Astrocyte of the cerebellum (primary cell): Measurements from ENCODE around the gene FBXL20.
A peak's percentile ranks its signal among the peaks of the same experiment; 100 is the strongest.

Experiments used
- DNase-seq: peaks from one replicate; pipeline ENCODE4 v3.0.0-alpha.2; 2011; ENCODE audit warnings: low read depth
- H3K4me3 ChIP-seq: 2 replicates; pipeline ENCODE4 v1.5.1; 2011; ENCODE audit warnings: mild to moderate bottlenecking, low read depth, low read length, moderate library complexity
- in situ Hi-C: cut with HindIII; loops from 2 replicates; pipeline ENCODE4 v1.10.0; 2017; ENCODE audit warnings: low sequenced_read_pairs
- TF ChIP-seq, protein P1 (sequence below): IDR thresholded peaks from 2 replicates; pipeline ENCODE4 v1.5.1; 2012; ENCODE audit warnings: low read length, low read depth, moderate library complexity, mild to moderate bottlenecking; ENCODE audit errors: missing control alignments

FBXL20 gene

DNA sequence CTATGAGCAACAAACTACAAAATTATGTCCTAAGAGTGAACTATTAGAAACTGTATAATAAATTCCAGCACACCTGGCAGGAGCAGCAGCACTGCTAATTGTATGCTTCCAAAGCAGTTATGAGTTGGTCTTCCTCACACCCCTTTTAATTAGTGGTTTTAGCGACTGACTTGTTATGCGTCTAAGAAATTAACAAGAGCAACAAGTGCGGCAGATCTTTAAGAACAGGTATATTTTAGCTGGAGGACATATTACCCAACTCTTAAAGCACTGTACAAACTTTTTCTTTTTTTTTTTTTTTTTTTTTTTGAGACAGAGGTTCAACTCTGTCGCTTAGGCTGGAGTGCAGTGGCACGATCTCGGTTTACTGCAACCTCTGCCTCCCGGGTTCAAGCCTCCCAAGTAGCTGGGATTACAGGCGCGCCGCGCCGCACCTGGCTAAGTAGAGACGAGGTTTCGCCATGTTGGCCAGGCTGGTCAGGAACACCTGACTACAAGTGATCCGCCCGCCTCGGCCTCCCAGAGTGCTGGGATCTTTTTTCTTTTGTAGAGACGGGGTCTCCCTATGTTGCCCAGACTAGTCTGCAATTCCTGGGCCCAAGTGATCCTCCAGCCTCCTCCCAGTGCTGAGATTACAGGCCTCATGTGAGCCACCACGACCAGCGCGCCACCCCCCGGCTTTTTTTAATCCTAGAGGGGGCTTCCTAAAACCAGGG is 1.6 kb upstream of the FBXL20 start:
- H3K4me3 ChIP-seq = no peak overlapping the region
- in situ Hi-C loops = no loop called here
- TF ChIP-seq, protein P1, sequence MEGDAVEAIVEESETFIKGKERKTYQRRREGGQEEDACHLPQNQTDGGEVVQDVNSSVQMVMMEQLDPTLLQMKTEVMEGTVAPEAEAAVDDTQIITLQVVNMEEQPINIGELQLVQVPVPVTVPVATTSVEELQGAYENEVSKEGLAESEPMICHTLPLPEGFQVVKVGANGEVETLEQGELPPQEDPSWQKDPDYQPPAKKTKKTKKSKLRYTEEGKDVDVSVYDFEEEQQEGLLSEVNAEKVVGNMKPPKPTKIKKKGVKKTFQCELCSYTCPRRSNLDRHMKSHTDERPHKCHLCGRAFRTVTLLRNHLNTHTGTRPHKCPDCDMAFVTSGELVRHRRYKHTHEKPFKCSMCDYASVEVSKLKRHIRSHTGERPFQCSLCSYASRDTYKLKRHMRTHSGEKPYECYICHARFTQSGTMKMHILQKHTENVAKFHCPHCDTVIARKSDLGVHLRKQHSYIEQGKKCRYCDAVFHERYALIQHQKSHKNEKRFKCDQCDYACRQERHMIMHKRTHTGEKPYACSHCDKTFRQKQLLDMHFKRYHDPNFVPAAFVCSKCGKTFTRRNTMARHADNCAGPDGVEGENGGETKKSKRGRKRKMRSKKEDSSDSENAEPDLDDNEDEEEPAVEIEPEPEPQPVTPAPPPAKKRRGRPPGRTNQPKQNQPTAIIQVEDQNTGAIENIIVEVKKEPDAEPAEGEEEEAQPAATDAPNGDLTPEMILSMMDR = no peak
- DNase-seq = no peak

DNA sequence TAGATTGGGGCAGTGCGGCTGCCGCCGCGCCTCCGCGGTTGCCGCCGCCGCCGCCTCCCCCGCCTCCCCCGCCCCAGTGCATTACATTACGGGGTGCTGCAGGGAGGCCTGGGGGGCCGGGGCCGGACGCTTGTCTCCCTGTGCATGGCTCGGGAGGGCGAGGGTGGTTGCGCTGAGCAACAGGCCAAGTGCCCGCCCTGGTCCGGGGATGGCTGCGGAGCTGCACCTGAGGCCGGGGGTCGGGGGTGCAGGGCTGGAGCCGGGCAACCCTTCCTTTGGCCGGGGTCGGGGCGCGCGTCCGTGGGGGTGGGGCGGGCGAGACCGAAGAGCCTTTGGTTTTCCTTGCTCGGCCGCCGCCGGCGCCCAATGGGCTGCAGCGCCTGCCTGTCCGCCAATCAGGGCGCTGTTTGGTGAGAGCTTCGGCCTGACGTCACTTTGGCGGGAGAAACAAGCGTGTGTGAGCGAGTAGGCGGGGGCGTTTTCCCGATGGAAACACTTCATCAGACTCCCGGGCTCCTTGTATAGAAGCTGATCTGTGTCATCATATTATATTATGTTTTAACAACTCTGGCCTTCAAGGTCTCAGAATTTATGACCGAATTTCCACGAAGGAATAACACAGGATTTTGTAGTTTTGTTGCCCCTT is 941 bp upstream of the FBXL20 start:
- TF ChIP-seq, protein P1 = no peak
- H3K4me3 ChIP-seq = peak overlapping the region; percentile 96
- in situ Hi-C loops = no loop called here
- peak; percentile 86 for DNase-seq

DNA sequence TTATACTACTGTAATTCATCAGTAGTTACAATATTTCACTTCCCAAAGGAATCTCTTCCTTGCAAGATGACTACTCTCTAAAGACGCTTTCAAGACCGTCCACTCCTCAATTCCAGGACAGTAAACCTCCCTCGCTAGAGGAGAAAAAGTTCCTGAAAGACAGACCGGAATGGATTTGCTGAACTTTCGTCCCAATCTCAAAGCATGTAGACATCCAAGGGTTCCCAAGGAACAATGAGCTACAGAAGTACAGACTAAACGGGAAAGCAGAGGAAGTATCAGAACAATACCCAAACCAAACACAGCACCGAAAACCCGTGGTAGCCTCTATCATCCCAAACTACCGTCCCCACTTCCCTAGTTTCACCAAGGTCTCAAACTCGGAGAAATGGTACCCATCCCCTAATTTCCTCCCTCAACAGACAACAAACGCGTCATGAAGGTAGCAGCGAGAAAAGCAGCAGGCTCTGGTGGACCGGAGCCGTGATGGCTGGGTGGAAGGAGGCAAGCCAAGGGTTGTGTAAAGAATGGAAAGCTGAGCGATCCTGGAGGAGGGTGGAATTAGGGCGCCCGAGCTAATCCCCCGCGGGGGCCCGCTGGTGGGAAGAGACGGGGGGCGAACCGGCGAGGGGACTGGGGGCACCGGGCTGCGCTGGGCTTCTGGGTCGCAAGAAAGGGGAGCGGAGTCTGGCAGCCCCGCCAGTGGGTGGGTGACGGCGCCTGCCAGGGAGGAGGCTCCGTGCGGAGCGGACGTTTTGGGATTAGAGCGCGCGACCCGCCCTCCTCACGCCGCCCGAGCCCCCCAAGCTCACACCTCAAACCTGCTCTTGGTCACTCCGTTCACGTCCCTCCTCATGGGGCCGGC is 647 bp downstream of the FBXL20 start:
- in situ Hi-C loops = no loop called here
- TF ChIP-seq, protein P1 = no peak
- peak overlapping the region; percentile 96 for H3K4me3 ChIP-seq
- no peak for DNase-seq

DNA sequence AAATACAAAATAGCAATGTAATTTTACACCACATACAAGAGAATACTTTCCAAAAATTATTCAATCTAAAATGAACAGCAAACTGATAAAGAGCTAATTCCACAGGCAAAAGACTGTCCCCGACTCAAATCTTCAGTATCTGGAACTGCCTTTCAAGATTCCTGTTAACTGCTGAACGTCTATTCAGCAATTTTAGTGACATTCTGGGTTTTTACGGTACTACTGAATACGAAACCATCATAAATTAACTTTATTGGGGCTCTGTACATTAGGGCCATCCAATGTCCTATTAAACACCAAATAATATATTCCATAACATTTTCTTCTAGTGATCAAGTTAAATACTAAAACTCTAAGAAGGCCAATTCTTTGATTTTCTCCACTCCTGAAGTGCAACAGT is 1.6 kb downstream of the FBXL20 start:
- no peak for DNase-seq
- peak overlapping the region; percentile 96 for H3K4me3 ChIP-seq
- TF ChIP-seq, protein P1 = no peak
- in situ Hi-C loops = no loop called here

DNA sequence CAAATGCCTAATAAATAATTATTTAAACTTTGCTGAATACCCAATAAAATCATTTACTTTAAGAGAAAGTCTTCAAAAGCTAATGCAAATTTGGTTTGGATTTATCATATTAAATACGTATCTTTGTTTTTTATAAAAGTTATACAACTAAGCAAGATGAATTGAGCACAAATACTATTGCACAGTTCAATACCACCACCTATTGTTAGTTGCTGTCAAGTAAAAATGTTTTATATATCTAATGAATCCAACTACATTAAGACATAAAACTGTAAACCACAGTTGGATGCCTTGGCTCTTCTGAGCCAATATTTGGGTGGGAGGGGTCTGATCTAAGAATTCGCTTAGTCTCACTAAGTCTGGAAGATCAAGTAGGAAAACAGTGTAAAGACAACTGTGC is 7.7 kb downstream of the FBXL20 start:
- no peak for DNase-seq
- TF ChIP-seq, protein P1 = no peak
- in situ Hi-C loops = no loop called here
- H3K4me3 ChIP-seq = no peak overlapping the region

DNA sequence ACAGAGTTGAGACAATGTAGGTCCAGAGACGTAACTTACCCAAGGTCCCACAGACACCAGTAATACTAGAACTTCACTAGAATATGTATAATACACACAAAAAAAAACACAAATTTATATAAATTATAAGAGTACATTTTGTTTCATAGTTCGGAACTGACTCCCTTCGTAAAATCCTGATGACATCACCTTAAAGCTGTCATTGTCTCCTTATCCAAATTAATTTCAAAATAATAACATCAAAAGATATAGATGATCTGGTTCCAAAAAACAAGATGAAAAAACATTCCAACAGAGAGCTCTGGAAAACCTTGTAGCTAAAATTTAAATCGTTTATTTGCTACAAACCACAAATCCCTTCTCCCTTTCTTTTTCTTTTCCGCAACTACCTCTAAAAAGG is 10.0 kb downstream of the FBXL20 start:
- no peak for DNase-seq
- in situ Hi-C loops = no loop called here

More for the DNA sequence above, 10.0 kb downstream of the FBXL20 start:
- TF ChIP-seq, protein P1 = no peak
- no peak overlapping the region for H3K4me3 ChIP-seq
